DMS79 (cell line): Measurements from ENCODE around the gene FANCI.
A peak's percentile ranks its signal among the peaks of the same experiment; 100 is the strongest.

Experiments used
- DNase-seq: peaks from one replicate; lab custom pipeline; 2025; lab: John Stamatoyannopoulos, UW

Gene FANCI

DNA sequence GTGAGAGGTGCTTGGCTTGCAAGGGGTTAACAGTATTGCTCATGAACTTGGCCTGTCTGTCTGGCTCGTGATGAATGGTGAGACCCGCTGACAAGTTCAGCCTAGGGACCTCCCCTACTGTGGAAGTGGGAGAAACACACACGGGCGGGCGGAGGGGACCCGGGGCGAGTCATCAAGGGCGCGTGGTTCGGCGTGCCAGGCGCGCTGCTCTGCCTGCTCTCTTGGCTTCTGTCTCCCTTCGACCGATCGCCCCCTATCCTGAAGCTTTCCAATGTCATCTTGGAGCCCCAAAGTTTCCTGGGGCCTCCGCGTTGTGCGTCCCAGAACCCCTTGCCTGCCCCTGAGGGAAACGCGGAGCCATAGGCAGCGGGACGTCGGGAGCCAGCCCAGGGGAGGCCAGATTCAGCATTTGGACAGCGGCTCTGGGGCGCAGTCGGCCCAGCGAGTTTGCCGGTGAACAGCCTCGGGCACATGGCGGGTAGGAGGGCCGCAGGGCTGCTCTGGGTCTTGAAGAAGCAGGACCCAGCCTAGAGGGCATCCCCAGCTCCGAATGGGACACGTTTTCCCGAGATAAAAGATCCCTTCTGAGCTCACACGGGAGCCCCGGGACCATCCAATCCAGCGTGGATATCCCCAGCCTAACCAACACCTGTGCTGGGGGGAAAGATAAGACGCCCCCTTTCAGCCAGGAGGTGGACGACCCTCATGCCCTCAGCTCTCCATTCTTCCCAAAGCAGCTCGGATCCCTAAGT, 117.8 kb downstream of the FANCI start:
- DNase-seq: no peak

DNA sequence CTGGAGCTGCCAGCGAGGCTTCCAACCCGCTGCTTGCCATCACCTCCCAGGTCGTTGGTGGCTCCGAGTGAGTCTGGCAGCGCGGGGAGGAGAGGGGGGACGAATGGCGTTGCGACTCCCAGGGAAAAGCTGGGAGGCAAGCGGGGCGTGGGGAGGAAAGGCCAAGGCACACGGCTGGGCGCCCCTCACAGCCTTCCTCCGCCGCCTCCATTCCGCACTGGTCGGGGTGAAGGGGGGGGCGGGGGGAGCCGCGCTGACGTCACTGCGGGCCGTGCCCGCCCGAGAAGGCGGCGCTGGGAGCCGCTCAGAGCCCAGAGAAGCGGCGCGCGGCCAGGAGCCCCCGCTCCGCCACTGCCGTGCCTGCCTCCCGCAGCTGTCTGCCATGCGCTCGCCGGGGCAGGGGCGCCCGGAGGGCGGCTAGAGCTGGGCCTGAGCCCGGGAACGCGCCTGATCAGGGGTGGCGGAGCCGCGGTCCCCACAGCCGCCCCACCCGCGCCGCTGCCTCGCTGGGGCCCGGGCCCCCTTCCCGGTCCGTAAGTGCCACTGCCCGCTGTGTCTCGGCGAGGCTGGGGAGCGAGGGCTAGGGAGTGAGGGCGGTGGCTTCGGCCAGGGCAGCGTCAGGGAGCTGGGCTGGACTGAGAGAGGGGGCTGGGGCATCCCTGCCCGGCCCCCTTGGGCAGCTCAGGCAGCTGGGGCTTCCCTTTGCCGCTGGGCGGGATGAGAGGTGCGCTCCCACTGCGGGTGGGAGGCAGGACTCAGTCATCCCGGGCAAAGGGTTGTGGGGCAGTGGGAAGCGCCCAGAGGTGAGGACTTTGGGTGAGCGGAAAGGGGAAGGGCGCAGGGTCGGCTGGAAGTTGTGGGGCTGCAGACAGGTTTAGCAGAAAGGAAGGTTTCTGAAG, 118.7 kb downstream of the FANCI start:
- DNase-seq: peak; percentile 14

- DNase-seq: no peak
Observed at GRCh38 chr15:89363133-89363532, 119.4 kb downstream of the FANCI start.

GRCh38 chr15:89363770-89364169, 120.0 kb downstream of the FANCI start:
- DNase-seq: no peak

GRCh38 chr15:89364341-89364740, 120.6 kb downstream of the FANCI start:
- peak; percentile 18 for DNase-seq

- no peak for DNase-seq
Observed at GRCh38 chr15:89364741-89365450, 121.1 kb downstream of the FANCI start.

DNA sequence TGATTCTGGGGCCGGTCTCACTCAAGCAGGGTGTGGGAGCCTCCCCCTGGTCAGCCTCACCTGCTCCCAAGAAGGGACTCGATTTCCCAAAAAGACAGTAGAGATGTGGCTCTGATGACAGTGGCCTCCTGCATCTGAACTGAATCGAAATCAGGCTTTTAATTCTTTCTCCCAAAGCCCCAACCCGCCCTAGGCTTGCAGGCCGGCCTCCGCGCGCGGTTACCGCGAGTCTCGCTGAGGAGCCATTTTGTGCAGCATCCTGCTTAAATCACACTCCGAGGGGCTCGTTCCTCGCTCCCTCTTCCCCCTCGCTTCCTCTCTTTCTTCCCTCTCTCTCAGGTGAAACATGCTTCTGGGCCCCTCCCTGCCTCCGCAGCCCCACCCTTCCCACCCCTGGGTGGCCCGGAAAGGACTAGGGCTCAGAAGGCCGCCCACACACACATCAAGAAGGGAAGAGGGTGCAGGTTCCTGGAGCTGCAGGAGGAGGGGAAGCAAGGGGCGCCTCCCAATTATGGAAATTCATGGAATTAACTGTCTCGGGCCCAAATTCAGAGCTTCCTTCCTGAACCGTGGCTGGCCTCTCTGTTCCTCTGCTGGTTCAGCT, 121.8 kb downstream of the FANCI start:
- no peak for DNase-seq
